Stimulated activated naive CD4-positive, alpha-beta T cell treated with Interleukin-2 at 50 U/mL for 16 hours (primary cell): Measurements from ENCODE around the gene ATRAID.

Experiments used
- DNase-seq: peaks from one replicate; lab custom pipeline; 2025; lab: John Stamatoyannopoulos, UW

The ATRAID gene

DNA sequence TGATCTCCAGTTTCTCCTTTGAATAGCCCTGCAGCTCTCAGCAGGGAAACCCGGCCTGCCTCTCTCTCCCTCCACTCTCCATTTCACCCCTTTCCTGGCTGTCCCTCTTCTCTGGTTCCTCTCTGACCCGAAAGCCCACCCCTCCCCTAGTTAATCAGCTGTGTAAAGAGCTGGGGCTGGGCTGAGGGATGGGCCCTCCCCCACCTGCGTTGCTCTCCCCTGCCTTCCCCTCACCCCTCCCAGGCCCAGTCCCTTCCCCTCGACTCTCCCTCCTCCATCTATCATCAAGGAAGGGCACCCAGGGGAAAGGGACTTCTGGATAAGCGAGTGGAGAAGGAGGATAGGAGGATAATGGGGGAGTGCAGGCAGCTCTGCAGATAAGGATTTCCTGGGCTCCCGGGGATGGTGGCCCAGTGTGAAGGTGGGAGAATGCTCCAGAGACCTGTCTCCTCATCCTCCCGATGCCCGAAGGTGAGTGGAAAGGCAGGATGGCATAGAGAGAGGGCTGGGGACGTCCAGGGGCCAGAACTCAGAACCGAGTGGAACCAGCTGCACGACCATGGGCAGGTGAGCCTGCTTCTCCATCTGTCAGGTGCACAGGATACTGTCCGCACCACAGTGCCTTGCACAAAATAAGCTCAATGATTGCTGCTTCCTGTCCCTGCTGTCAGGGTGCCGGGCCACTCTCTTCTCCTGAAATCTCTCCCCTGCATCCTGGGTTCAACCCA is 39.0 kb downstream of the ATRAID start:
- no peak for DNase-seq

DNA sequence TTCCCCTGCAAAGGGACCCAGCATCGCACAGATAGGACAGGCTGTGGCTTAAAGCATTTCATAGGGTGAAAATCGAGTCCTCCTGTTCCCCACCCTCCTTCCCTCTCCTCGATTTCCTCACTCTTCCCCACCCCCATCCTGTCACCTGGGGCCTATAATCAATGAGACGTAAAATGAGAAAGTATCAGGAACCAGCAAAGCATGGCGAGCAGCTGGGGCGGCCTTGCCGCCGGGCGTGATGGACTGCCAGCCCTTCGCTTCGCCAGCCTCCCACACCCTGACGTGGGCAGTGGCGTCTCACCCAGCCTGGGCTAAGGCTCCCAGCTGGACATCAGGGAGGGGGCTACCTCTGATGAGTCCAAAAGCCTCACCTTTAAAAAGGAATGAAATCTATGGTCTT is 39.9 kb downstream of the ATRAID start:
- DNase-seq, result no peak

DNA sequence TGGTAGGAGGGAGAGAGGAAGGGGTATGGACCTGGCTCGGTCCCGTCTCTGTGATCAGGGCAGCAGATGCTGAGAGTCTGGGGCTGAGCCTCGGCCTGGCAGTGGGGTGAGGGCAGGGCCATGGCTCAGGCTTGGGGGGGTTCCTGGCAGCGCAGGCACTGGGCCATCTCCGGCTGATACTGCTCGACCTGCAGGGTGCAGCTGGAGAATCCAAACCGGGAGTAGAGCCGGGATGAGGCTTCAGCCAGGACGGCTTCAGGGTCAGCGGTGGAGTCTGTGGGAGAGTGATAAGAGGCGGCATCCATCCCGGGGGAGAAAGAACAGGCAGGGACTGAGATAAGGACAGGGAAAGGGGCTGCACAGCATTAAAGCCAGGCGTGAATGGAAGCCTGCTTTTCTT is 43.3 kb downstream of the ATRAID start:
- DNase-seq, result no peak

DNA sequence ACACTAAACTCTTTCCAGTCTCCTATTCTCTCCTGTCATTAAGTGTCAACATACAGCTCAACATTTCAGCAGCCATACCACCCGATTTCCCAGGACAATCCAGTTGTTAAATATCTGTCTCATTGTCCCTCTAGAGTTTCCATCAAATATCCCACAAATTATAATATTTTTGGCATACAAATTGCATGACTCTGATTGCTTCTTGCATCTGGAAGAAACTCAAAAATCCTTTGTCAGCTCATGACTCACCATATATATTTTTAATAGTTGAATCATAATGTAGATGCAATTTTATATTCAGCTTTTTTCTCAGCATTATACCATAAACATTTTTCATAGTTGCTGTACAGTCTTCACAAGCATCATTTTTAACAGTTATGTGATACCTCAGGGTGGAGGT is 43.8 kb downstream of the ATRAID start:
- no peak for DNase-seq

DNA sequence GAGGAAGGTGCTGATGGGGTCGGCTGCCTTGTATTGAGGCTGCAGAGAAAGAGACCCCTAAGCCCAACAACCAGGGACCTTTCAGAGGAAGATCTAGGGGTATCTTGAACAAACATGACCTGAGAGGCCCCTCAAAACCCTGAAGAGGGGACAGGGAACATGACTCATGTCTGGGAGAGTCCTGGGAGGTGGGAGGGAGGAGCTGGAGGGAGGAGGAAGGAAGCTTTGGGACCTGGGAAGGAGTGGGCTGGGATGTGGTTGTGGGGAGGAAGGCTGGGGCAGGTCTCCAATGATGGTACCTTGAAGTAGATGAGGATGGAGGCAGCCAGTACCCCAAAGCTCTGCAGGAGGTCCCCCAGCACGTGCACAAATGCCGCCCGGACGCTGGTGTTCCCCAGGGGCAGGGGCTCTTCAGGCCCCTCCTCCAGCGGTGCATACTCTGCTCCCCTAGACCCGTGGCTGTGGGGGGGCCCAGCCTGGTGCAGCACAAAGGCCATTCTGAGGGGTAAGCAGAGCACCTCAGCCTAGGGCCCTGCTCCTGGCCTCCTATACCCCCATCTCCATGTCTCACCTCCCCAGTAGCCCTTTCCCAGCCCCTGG is 45.1 kb downstream of the ATRAID start:
- DNase-seq, result no peak

DNA sequence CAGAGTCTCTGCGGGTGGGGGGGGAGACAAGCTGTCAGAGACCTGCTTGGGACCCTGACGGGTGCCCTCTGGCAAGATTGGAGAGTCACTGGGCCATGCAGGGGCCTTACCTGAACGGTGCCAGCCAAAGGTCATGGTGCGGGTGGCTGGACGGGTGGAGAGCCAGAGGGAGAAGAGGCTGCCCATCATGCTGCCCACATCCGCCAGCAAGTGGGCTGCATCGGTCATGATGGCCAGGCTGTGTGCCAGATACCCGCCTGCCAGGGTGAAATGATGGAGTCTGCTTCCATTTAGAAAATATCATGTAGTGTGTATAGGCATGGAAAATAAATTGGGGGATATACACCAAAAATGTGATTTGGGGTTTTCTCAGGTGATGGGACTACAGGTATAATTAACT is 46.2 kb downstream of the ATRAID start:
- DNase-seq, result no peak

DNA sequence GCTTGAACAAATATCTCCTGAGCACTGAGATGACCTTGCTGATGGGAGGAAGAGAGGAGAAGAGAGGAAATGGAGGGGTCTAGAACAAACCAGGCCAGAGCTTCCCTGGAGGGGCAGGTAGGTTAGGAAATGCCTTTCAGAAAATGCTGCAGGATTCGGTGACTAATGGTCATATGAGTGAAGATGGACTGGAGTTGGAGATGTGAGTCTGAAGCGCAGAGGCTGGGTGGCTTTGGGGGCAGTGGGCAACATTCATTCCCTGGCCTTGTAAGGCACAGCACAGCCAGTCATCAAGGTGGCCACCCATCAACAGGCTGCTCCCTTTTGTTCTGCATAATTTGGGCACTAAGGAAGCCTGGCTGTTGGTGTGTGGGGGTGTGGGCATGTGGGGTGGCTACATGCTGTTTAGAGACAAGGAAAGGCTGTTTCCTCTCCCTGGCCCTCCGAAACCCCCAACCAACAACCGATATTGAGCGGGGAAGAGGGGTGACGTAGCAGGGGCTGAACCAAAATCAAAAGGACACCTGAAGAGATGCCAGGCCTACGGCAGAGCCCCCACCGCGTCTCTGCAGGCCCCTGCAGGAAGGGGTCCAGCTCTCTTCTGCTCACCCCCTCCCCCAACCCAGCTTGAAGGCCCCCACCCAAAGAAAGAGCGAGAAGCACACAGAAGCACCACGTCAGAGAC is 49.5 kb downstream of the ATRAID start:
- no peak for DNase-seq

DNA sequence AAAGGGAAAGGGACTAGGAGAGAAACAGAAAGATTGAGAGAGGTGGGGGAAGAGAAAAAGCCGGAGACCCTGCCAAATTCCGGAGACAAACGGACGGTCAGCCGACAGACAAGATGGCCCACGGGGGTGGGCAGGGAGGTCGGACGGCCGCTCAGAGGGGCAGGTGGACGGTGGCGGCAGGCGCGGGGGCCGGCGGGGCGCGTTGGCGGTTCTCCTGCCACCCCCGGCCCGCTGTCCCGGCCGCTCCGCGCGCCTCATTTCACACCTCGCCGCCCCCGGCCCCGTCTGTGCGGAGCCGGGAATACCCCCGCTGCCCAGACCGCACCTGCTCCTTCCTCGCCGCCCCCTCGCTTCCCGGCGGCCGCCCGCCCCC is 50.1 kb downstream of the ATRAID start:
- no peak for DNase-seq

DNA sequence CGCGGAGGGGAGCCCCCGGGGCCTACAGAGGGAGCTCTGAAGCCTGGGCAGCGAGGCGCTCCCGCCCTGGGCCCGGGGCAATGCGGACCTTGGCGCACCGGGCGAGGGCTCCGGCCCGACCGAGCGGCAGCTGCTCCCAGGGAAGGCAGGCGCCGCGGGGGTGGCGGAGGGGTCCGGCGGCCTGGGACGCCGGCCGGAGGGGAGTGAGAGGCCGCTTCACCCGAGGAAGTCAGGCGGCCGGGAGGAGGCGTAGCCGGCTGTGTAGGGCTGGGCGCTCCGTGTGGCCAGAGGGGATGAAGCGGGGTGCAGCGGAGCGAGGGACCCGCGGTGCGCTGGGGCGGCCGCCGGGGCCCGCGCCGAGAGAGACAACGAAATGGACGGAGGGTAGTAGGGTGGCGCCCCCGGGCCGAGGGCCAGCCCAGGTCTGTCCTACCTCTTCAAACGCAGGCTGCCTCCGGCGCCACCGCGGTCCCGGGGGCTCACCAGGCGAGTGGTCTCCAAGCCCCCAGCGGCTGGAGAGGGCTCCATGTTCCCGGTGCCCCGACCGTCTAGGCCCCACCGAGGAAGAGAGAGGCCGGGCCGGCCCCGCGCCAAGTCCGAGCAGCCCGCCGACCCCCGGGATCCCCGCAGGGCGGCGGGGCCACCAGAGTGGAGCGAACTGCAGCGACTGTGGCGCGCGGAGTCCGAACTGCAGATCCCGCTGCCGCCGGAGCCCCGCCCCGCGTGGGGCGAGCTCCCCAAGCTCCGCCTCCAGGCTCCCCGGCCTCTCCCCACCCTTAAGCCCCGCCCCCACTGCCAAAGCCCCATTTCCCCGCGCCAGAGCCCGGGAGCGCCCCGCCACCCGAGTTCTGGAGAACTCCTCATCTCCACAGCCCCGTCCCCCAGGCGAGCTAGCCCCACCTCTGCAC is 50.8 kb downstream of the ATRAID start, which contains the start of gene SLC30A3:
SLC30A3 (minus strand) TSS at position 669 of the 908 bp plus-strand sequence; CDS start at position 528, 141 bp downstream.
- peak; percentile 54 for DNase-seq

DNA sequence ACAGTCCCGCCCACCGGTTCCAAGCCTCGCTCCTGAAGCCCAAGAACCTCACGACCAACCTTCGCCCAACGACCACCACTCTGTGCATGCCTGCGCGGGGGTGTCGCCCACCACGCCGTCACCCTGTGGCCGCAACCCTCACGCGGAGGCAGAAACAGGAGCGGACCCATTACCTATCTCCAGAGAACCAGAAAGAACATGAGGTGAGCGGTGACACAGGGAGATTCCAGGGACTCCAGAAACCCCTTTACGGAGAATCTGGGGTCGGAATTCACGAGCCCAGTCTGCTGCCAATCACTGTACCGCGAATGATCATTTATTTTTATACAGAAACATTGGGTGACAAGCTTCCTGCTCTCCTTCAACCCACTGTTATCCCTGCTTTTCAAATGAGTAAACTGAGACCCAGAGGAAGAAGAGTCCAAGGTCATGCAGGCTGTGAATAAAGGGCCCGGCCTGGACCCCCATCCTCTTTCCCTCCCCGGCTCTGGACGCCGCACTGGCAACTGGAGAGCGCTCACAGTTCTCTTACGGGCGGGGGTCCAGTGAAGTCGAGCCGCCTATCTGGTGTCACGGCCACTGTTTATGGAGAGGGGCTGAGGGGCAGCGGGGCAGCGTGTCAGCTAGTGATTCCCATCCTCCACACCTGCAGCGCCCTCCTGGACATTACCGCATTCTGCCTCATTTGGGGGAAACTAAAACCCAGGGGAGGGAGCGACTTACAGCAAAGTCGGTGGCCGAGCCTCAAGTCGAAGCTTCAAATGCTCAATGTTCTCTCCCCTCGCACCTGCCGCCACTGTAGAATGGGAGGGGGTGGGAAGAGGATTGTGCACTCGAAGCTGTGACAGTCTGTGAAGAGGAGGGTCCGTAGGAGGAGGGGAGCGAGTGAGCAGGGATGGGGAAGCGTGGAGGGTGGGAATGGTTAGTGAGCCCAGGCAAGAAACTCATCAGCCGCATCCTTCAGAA is 51.7 kb downstream of the ATRAID start:
- DNase-seq, result no peak

DNA sequence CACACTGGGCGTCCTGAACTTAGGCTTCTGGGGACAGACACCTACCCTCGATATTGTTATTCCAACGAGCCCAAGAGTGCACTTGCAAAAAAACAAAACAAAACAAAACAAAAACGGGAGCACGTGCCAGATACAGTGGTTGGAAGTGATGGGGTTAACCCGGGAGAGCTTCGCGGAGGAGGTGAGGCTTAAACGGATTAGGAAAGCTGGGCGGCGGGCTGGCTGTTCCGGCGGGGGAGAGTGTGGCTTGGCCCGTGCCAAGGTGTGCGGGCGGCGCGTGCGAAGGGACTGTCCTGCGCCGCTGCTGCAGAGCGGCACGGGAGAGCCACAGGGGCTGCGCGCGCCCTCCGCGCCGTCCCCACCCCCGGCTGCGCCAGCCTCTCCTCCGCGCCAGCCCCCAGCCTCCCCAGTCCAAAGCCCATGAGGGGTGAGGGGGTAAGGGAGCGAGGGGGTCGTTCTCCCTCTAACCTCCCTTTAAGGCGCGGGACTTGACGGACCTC is 52.5 kb downstream of the ATRAID start:
- no peak for DNase-seq

DNA sequence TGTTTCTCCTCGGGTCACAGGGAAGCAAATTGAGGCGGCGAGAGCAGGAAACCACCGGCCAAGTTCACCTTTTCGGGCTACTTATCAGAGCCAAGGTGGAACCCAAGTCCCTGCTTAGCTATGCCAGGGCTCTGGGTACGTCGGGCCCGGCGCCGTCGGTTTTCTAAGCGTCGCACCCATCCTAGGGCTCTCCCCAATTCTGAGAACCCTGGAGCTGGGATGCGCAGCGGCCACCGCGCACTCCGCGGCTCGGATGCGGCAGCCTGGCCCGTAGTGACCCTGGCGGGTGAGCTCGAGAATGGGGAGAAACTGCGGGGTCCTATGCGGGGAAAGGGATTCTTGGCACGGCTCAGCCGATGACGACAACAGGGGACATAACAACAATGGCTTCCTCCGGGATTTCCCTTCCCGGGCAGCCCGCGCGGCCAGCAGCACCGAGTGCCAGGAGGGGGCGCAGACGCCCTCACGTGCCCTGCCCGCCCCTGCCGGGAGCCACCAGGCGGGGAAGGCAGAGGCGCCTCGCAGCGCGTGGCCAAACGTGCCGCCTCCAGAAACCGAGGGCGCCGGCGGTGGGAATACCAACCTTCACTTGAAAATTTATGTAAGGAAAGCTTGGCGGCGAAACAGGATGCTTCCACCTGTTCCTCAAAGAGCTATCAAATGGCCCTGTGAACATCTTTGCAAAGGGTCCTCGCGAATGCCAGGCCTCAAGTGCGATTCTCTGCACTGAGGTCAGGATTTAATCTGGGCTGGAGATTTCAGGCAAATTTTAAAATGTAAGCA is 53.1 kb downstream of the ATRAID start:
- peak; percentile 41 for DNase-seq

DNA sequence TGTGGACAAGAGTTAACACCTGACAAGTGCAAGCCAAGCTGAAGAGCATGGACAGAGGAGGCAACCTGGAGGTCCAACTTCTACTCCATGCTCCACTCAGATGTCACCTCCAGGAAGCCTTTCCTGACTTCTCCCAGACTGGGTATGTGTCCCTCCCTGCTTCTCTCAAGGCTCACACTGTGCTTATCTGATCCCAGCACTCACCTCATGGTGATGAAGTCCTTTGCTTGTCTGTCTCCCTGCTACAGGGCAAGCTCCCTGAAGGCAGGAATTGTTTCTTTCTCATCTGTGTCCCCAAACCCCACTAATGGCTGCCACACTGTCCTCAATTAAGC is 53.7 kb downstream of the ATRAID start:
- DNase-seq, result no peak
